GM21390 (cell line): ENCODE measurements around the gene MDM4.

Experiments
- ATAC-seq: cut with Tn5 transposase; IDR thresholded peaks from one replicate; pipeline ENCODE4 v1.9.1; 2021; ENCODE audit not compliant: unreplicated experiment

MDM4 gene

GRCh38 chr1:204487256-204487615 lies 29.0 kb upstream of the MDM4 start:
- ATAC-seq, result no peak

- ATAC-seq, result no peak
These were observed 24.6 kb upstream of the MDM4 start for GRCh38 chr1:204491655-204492054.

GRCh38 chr1:204493145-204493983 lies 22.8 kb upstream of the MDM4 start:
- no peak for ATAC-seq

GRCh38 chr1:204493984-204494280 lies 22.3 kb upstream of the MDM4 start:
- peak; percentile 40 for ATAC-seq

DNA sequence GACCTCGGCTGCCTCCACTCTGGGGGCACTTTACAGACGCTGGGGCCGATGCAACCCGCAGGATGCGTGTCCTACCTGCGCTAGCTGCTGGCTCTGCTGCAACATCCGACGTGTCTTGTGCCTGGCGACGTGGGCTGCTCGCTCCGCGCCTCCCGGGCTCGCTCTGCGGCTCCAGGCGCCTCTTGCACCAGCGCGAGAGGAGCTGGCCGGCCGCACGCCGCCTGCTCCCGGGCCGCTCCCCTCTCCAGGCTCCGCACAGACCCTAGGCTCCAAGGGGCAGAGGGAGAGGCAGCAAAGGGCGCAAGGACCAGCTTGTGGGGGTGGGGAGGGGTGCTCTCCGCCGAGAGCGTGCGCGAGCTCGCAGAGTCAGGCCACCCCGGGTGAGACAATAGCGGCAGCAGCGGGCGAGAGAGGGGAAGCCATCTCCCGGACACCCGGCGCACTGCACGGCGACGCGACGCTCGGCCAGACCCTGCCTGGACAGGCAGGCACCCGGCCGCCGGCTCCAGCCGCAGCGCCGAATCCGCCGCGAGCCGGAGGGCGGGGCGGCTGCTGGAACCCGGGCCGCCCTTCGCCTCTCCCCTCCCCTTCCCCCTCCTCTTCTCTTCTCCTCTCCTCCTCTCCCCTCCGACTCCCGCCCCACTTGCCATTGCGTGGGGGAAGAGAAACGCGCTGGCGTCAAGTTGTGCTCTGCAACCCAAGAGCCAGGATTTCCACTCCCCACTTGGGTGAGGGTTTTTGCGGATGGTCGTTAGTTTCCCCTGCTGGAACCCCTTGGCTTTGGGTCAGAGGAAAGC lies 21.7 kb upstream of the MDM4 start, which contains the start of gene PIK3C2B:
Gene PIK3C2B (minus strand): TSS at position 525 of the 797 bp plus-strand sequence. CDS start 25,003 bp downstream, outside the sequence.
- peak; percentile 73 for ATAC-seq

- peak; percentile 39 for ATAC-seq
These were observed 21.0 kb upstream of the MDM4 start for GRCh38 chr1:204495078-204495753.

- ATAC-seq, result no peak
These were observed 20.4 kb upstream of the MDM4 start for GRCh38 chr1:204495777-204496176.

GRCh38 chr1:204498981-204499380 lies 17.2 kb upstream of the MDM4 start:
- ATAC-seq, result no peak

DNA sequence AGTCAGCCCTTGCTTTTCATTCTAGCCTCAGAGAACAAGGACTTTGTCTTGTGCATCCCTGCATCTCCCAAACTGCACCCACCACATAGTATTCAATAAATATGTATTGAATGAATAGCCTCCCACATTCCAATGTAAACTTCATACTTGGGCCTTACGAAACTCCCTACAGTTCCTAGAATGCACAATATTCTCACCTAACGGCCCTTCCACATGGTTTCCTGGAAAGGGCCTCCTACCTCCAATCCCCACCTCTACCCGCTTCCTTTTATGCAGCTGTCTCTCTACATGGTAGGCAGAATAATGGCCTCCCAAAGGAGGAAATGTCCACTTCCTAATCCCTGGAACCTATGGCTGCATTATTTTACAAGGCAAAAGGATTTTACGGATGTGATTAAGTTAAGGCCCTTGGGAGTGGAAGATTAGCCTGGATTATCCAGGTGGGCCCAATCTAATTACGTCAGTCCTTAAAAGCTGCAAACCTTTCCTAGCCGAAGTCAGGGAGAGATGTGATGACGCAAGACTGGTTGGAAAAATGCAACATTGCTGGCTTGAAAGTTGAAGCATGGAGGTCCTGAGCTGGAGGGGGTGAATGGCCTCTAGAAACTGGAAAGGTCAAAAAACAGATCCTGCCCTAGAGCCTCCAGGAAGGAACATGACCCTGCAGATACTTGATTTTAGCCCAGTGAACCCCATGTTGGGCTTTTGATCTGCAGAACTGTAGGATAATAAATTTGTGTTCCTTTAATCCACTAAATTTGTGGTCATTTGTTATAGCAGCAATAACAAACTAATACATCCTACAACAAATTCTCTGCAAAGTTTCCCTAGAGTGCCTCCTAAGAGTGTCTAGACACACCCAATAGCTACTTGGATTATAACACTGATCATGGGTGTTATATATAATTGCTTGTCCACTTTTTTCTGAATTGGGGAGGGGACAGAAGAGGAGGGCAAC lies 16.4 kb upstream of the MDM4 start:
- no peak for ATAC-seq

- no peak for ATAC-seq
These were observed 14.0 kb upstream of the MDM4 start for GRCh38 chr1:204502241-204502640.

DNA sequence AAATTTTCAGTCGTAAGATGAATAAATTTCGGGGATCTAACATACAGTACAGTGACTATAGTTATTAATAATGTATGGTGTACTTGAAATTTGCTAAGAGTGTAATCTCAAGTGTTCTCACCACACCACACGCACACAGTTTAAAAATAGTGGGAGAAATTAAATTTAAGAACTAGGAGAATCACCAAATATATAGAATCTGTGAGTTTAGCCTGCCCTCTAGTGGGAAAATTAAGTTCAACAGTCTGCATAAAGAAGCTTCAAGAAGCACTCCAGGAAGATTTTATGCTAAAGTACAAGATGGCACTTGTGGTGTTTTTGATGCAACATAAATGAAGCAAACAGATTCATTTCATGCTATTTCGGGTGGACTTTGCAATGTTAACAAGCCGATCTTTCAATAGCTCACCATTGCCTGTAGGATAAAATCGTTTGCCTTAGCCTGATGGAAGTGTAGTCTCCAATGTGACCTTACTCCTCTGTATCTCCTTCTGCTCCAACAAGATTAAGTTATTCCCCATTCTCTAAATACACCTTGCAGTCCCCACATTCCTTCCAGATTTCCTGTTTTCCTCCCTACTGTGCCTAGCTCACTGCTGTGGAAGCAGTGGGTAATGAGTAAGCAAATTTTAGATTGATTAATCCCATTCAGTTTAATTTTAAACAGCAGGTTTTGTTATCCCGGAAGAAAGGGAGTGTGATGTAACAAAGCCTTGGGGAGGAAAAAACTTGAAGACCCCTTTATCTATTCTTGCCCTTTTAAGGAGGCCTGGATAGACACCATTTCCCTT lies 12.9 kb upstream of the MDM4 start:
- no peak for ATAC-seq

GRCh38 chr1:204503913-204504519 lies 12.2 kb upstream of the MDM4 start:
- ATAC-seq, result no peak

GRCh38 chr1:204505674-204506200 lies 10.5 kb upstream of the MDM4 start:
- ATAC-seq, result no peak

GRCh38 chr1:204506201-204506968 lies 9.8 kb upstream of the MDM4 start:
- ATAC-seq, result peak; percentile 68

GRCh38 chr1:204506969-204507316 lies 9.3 kb upstream of the MDM4 start:
- ATAC-seq, result peak; percentile 49

- ATAC-seq, result no peak
These were observed 8.7 kb upstream of the MDM4 start for GRCh38 chr1:204507317-204508105.

DNA sequence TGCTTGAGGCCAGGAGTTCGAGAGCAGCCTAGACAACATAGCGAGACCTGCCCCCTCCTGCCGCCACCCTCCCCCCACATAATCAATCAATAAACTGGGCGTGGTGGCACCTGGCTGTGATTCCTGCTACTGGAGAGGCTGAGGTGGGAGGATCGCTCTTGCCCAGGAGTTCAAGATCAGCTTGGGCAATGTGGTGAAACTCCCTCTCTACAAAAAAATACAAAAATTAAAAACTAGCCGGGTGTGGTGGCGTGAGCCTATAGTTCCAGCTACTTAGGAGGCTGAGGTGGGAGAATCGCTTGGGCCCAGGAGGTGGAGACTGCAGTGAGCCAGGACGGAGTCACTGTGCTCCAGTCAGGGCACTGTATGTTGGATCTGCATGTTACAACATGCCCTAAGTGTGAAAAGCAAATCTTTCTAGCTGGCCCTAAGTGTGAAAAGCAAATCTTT lies 7.0 kb upstream of the MDM4 start:
- no peak for ATAC-seq

GRCh38 chr1:204511366-204511765 lies 4.8 kb upstream of the MDM4 start:
- ATAC-seq, result no peak
